GM12878 (cell line): ENCODE measurements around the gene KLHDC8A. TPM values are rescaled to one million over a fixed set of nuclear protein-coding genes. Genes with fewer than 3 reads are reported as not detected.

Experiments
- ATAC-seq: fragments of 200-7000 bp; cut with Tn5 transposase; 3 replicates; pipeline ENCODE4 v1.9.1; 2020; ENCODE audit warnings: mild to moderate bottlenecking, moderate library complexity
- BruUV-seq: library from RNA; stranded (reverse); fragments of 400-500 nt; replicated peaks from 2 replicates; lab custom pipeline; 2021; lab: Mats Ljungman, UMichigan
- CTCF ChIA-PET: fragments of 300-600 bp; sonication (Branson Sonifier 250); formaldehyde crosslinking; extraction: SDS; loops from one replicate; lab custom pipeline; 2021; ENCODE audit warnings: inconsistent platforms; lab: Yijun Ruan, JAX
- POLR2A ChIA-PET: fragments of 350-600 bp; formaldehyde crosslinking; extraction: SDS; loops from one replicate; lab custom pipeline; 2021; ENCODE audit warnings: inconsistent platforms; lab: Charles Lee
- RAD21 ChIA-PET: fragments of 300-600 bp; sonication (Branson Sonifier 250); formaldehyde crosslinking; loops from one replicate; lab custom pipeline; 2023; ENCODE audit warnings: antibody characterized with exemption; ENCODE audit not compliant: unreplicated experiment; lab: Charles Lee
- SMC1A ChIA-PET: fragments of 300-600 bp; sonication (Branson Sonifier 250); formaldehyde crosslinking; loops from one replicate; lab custom pipeline; 2023; ENCODE audit not compliant: unreplicated experiment, uncharacterized antibody; lab: Charles Lee
- DNase-seq: peaks from one replicate; pipeline ENCODE4 v3.0.0-alpha.2; 2011; ENCODE audit warnings: low read depth, low spot score
- FAIRE-seq: peaks from 3 replicates; lab custom pipeline; 2011; peaks lifted over from hg19 to GRCh38; lab: Jason Lieb, UNC
- H2AFZ ChIP-seq: 2 replicates; pipeline ENCODE4 v1.6.0; 2011; ENCODE audit warnings: low read depth, low read length, control low read depth; ENCODE audit not compliant: control insufficient read depth
- H3K27ac ChIP-seq: 2 replicates; pipeline ENCODE4 v1.5.1; 2011; ENCODE audit warnings: control low read depth; ENCODE audit not compliant: control insufficient read depth, insufficient read depth
- H3K27me3 ChIP-seq, 2 experiments: replicated peaks in 1 of 2; 2 replicates each; pipeline versions ENCODE4 v1.6.0 to v1.6.1; 2011; ENCODE audit warnings: low read length in 1 of 2; ENCODE audit not compliant: control insufficient read depth in 2 of 2, insufficient read depth in 2 of 2
- H3K36me3 ChIP-seq, 2 experiments: 2 replicates each; pipeline ENCODE4 v1.5.1; 2011; ENCODE audit warnings: low read length in 1 of 2; ENCODE audit not compliant: control insufficient read depth in 2 of 2, insufficient read depth in 2 of 2
- H3K4me1 ChIP-seq: 2 replicates; pipeline ENCODE4 v1.6.1; 2011; ENCODE audit warnings: mild to moderate bottlenecking, low read length, moderate library complexity, mixed read lengths; ENCODE audit not compliant: control insufficient read depth, insufficient read depth
- H3K4me2 ChIP-seq: 2 replicates; pipeline ENCODE4 v1.6.0; 2011; ENCODE audit warnings: control low read depth; ENCODE audit not compliant: control insufficient read depth, insufficient read depth
- H3K4me3 ChIP-seq: fragments of 200-600 bp; sonication (generic); 2 replicates; pipeline ENCODE4 v1.5.1; 2016
- H3K79me2 ChIP-seq: 2 replicates; pipeline ENCODE4 v1.6.0; 2011; ENCODE audit warnings: low read length; ENCODE audit not compliant: control insufficient read depth, insufficient read depth
- H3K9ac ChIP-seq: 2 replicates; pipeline ENCODE4 v1.8.0; 2011; ENCODE audit warnings: low read length, control low read depth, mixed read lengths; ENCODE audit not compliant: control insufficient read depth, insufficient read depth
- H3K9me3 ChIP-seq: replicated peaks from 3 replicates; pipeline ENCODE4 v1.5.1; 2011; ENCODE audit warnings: mild to moderate bottlenecking, low read length; ENCODE audit not compliant: control insufficient read depth, insufficient read depth
- H4K20me1 ChIP-seq: 2 replicates; pipeline ENCODE4 v1.6.0; 2011; ENCODE audit not compliant: control insufficient read depth, insufficient read depth
- CBX5 ChIP-seq: sonication (generic); IDR thresholded peaks from 2 replicates; pipeline ENCODE4 v1.6.1; 2016; ENCODE audit warnings: low read depth, moderate library complexity, mild to moderate bottlenecking, inconsistent platforms
- KLF5 ChIP-seq: fragments of 450-650 bp; IDR thresholded peaks from 2 replicates; pipeline ENCODE4 v1.6.1; 2014; ENCODE audit warnings: mild to moderate bottlenecking; ENCODE audit not compliant: partially characterized antibody
- NFXL1 ChIP-seq: fragments of 450-650 bp; IDR thresholded peaks from 2 replicates; pipeline ENCODE4 v1.6.1; 2017; ENCODE audit warnings: antibody characterized with exemption, mild to moderate bottlenecking, borderline replicate concordance
- NFYA ChIP-seq: IDR thresholded peaks from 2 replicates; pipeline ENCODE4 v1.6.1; 2011; ENCODE audit warnings: low read depth, mild to moderate bottlenecking, low read length, improper control_type of control experiment, borderline replicate concordance
- POLR2A ChIP-seq: IDR thresholded peaks from 2 replicates; pipeline ENCODE4 v1.6.1; 2011; ENCODE audit warnings: low read depth, mild to moderate bottlenecking, low read length
- POLR2AphosphoS2 ChIP-seq: IDR thresholded peaks from 2 replicates; pipeline ENCODE4 v1.6.1; 2011; ENCODE audit warnings: low read depth, mild to moderate bottlenecking, low read length, improper control_type of control experiment, moderate library complexity
- POU2F2 ChIP-seq: IDR thresholded peaks from 3 replicates; pipeline ENCODE4 v1.6.1; 2011; ENCODE audit warnings: low read depth, mild to moderate bottlenecking, low read length, borderline replicate concordance
- WGBS: methylation state at CpG from one replicate; pipeline ENCODE4 v1.1.6; 2016; ENCODE audit warnings: low lambda C conversion rate; ENCODE audit not compliant: insufficient replicate concordance, insufficient coverage; ENCODE audit errors: missing lambda C conversion rate; 5-methylcytosine and 5-hydroxymethylcytosine counted together
- in situ Hi-C: fragments of 300-500 bp; cut with MboI; formaldehyde crosslinking; loops from 9 replicates; pipeline ENCODE4 v1.14.3; 2018; ENCODE audit warnings: mixed read lengths
- intact Hi-C: fragments of 100-400 bp; cut with micrococcal nuclease; formaldehyde crosslinking; loops from one replicate; pipeline ENCODE4 v1.14.2; 2022; ENCODE audit not compliant: unreplicated experiment
- polyA plus RNA-seq, 11 experiments: library from polyadenylated mRNA; depleted of rRNA in 4 of 11; unstranded in 6 of 11; stranded (reverse) in 5 of 11; fragments of >200 nt; fragmentation: Nextera tagmentation in 4 of 11; fragmentation: Illumina TruSeq in 1 of 11; extraction: Ambion mirVana in 4 of 11; extraction: Trizol in 1 of 11; gene quantifications; 1 replicate in 1 of 11; 2 replicates in 10 of 11; pipeline versions ENCODE4 v1.2.1 to v1.2.3, GENCODE V29; 2011 to 2016; ENCODE audit warnings: inconsistent platforms in 2 of 11, missing spikeins in 2 of 11, low read depth in 1 of 11
- total RNA-seq, 4 experiments: library from RNA; depleted of rRNA in 3 of 4; stranded (reverse); fragments of >200 nt in 3 of 4; fragmentation: Illumina TruSeq in 1 of 4; extraction: Trizol in 1 of 4; gene quantifications; 2 replicates each; pipeline versions ENCODE4 v1.2.1 to v1.2.3, GENCODE V29; 2013 to 2021
- TF ChIP-seq, protein P1 (sequence below): IDR thresholded peaks from 2 replicates; pipeline ENCODE4 v1.6.1; 2011; ENCODE audit warnings: mild to moderate bottlenecking, low read depth, low read length, moderate library complexity; ENCODE audit not compliant: insufficient replicate concordance
- TF ChIP-seq, protein P2 (sequence below): fragments of 450-650 bp; IDR thresholded peaks from 2 replicates; pipeline ENCODE4 v1.6.1; 2017; ENCODE audit warnings: mild to moderate bottlenecking
- TF ChIP-seq, protein P3 (sequence below): fragments of 450-650 bp; IDR thresholded peaks from 2 replicates; pipeline ENCODE4 v1.6.1; 2017; ENCODE audit warnings: mild to moderate bottlenecking, moderate library complexity

KLHDC8A gene
- total and polyA plus RNA-seq, 10 of the 15 experiments (the other 5 are each of a cell fraction or from before 2014, with no cell fraction given) = not detected

DNA sequence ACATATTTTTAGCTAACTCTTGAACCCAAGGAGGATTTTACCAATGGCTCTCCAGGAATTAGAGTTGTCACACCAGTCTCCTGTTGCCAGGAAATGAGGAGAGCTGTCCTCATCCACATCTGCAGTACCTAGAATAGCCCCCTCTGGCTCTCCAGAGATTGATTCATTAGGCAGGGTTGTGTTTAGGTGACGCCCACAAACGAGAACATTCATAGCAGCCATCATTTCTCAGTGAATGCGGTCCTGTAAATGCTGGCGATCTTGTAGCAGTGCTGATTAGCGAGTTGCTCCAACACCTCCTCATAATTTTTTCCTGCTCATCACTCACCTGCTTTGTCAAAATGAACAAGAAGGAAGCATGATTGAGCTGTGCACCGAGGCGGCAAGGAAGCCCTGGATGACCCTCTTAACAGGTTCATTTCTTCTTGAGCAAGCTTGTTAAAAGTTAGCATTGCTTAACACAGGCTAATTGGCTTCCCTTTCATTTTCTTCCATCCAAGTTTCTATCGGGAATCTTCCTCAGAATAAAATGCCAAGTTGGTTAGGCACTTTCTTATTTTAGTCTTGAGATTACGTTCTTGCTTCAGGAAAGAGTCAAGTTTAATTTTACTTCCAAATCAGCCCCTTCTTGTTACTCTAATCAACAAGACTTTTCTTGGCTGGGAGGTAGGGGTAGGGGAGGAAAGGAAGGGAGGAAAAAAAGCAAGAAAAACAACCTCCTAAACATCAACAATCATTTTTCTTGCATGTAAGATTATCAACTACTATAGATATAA, 16.5 kb upstream of the KLHDC8A start (continued):
- TF ChIP-seq, protein P1, sequence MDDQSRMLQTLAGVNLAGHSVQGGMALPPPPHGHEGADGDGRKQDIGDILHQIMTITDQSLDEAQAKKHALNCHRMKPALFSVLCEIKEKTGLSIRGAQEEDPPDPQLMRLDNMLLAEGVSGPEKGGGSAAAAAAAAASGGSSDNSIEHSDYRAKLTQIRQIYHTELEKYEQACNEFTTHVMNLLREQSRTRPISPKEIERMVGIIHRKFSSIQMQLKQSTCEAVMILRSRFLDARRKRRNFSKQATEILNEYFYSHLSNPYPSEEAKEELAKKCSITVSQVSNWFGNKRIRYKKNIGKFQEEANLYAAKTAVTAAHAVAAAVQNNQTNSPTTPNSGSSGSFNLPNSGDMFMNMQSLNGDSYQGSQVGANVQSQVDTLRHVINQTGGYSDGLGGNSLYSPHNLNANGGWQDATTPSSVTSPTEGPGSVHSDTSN = no peak
- no peak for TF ChIP-seq KLF5
- no peak for TF ChIP-seq NFXL1

DNA sequence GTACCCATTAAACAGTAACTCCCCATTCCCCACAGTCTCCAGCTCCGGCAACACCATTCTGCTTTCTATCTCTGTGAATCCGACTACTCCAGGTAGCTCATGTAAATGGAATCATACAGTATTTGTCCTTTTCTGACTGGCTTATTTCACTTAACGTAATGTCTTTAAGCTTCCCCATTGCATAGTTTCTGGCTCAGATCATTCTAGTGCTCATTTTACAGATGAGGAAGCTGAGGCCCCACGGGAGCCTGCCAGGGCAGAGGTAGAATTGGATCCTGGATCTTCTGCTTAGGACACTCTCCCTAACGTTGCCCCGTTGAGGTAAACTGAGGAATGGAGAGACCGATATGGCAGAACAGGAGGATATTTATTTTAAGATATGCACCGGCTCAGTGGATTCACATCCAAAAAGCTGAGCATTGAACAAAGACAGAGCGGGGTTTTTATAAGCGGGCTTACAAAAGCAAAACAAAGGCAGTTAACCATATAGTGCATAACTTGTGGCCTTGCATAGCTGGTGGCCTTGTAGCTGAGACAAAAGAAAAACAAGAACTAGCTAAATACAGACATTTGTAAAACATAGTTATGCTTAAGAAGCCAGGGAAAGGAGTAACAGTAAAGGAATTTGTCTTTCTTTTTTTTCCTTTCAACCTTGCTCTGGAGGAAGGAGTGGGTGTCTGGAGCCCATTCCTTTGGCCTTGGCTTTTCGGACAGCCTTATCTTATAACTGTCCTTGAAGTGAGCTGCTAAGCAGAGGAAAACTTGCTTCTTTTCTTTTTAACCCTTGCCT, 15.3 kb upstream of the KLHDC8A start:
- H3K36me3 ChIP-seq = no peaks in the 10 kb centered on the region
- POLR2A ChIA-PET = no interaction called here
- TF ChIP-seq, protein P2, sequence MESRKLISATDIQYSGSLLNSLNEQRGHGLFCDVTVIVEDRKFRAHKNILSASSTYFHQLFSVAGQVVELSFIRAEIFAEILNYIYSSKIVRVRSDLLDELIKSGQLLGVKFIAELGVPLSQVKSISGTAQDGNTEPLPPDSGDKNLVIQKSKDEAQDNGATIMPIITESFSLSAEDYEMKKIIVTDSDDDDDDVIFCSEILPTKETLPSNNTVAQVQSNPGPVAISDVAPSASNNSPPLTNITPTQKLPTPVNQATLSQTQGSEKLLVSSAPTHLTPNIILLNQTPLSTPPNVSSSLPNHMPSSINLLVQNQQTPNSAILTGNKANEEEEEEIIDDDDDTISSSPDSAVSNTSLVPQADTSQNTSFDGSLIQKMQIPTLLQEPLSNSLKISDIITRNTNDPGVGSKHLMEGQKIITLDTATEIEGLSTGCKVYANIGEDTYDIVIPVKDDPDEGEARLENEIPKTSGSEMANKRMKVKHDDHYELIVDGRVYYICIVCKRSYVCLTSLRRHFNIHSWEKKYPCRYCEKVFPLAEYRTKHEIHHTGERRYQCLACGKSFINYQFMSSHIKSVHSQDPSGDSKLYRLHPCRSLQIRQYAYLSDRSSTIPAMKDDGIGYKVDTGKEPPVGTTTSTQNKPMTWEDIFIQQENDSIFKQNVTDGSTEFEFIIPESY = no peak
- no peak for TF ChIP-seq POU2F2
- TF ChIP-seq NFYA = no peak
- no peak for TF ChIP-seq POLR2A
- no peak for TF ChIP-seq CBX5
- TF ChIP-seq POLR2AphosphoS2 = no peak
- TF ChIP-seq, protein P3, sequence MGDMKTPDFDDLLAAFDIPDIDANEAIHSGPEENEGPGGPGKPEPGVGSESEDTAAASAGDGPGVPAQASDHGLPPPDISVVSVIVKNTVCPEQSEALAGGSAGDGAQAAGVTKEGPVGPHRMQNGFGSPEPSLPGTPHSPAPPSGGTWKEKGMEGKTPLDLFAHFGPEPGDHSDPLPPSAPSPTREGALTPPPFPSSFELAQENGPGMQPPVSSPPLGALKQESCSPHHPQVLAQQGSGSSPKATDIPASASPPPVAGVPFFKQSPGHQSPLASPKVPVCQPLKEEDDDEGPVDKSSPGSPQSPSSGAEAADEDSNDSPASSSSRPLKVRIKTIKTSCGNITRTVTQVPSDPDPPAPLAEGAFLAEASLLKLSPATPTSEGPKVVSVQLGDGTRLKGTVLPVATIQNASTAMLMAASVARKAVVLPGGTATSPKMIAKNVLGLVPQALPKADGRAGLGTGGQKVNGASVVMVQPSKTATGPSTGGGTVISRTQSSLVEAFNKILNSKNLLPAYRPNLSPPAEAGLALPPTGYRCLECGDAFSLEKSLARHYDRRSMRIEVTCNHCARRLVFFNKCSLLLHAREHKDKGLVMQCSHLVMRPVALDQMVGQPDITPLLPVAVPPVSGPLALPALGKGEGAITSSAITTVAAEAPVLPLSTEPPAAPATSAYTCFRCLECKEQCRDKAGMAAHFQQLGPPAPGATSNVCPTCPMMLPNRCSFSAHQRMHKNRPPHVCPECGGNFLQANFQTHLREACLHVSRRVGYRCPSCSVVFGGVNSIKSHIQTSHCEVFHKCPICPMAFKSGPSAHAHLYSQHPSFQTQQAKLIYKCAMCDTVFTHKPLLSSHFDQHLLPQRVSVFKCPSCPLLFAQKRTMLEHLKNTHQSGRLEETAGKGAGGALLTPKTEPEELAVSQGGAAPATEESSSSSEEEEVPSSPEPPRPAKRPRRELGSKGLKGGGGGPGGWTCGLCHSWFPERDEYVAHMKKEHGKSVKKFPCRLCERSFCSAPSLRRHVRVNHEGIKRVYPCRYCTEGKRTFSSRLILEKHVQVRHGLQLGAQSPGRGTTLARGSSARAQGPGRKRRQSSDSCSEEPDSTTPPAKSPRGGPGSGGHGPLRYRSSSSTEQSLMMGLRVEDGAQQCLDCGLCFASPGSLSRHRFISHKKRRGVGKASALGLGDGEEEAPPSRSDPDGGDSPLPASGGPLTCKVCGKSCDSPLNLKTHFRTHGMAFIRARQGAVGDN = no peak

More for the DNA sequence above, 15.3 kb upstream of the KLHDC8A start:
- H4K20me1 ChIP-seq = no peaks in the 10 kb centered on the region
- FAIRE-seq (no peak), ATAC-seq (no peak), DNase-seq (no peak)
- H3K27ac ChIP-seq = no peak overlapping the region
- H3K4me1 ChIP-seq = no peaks in the 10 kb centered on the region
- no peak overlapping the region for H3K4me3 ChIP-seq
- intact Hi-C loops = no loop called here
- no peaks in the 10 kb centered on the region for H3K9me3 ChIP-seq
- WGBS = 31% methylated on average over 11 of the region's 11 CpGs
- H3K79me2 ChIP-seq = no peaks in the 10 kb centered on the region
- CTCF ChIA-PET = interaction anchor here (1.0 to 2.7 kb wide), 4 partner anchors 18 to 152 kb away, joined by 3 to 8 read pairs (median 4); no protein-coding TSS in a partner anchor
- BruUV-seq = no TSS peak
- H3K4me2 ChIP-seq = no peak overlapping the region
- RAD21 ChIA-PET = interaction anchor here (0.5 kb wide), 1 partner anchor 14 kb away, joined by 3 read pairs; no protein-coding TSS in a partner anchor
- SMC1A ChIA-PET = interaction anchor here (0.8 to 1.5 kb wide), 2 partner anchors 9 to 101 kb away, joined by 3 to 4 read pairs; no protein-coding TSS in a partner anchor
- peaks cover 4 to 5% of the 10 kb centered on the region in 2 experiments; a peak in 2 of 4 replicates for H3K27me3 ChIP-seq
- no peak overlapping the region for H2AFZ ChIP-seq
- H3K9ac ChIP-seq = no peak overlapping the region
- in situ Hi-C loops = no loop called here
